PC-3 (cell line): ENCODE measurements around the gene CSF1R.

Source experiments
- EZH2 ChIP-seq: fragments of 300-600 bp; sonication (generic); IDR thresholded peaks from one replicate; pipeline ENCODE4 v1.6.1; 2017; ENCODE audit warnings: antibody characterized with exemption, mild to moderate bottlenecking, low read length; ENCODE audit not compliant: unreplicated experiment
- EZH2phosphoT487 ChIP-seq: fragments of 300-600 bp; sonication (generic); IDR thresholded peaks from 2 replicates; pipeline ENCODE4 v1.6.1; 2018; ENCODE audit warnings: mild to moderate bottlenecking, antibody characterized with exemption, low read length, borderline replicate concordance
- TF ChIP-seq, protein P1 (sequence below): fragments of 300-600 bp; sonication (generic); conservative IDR thresholded peaks from 2 replicates; pipeline ENCODE4 v1.5.1; 2017; ENCODE audit warnings: antibody characterized with exemption, low read depth, mild to moderate bottlenecking, low read length

DNA sequence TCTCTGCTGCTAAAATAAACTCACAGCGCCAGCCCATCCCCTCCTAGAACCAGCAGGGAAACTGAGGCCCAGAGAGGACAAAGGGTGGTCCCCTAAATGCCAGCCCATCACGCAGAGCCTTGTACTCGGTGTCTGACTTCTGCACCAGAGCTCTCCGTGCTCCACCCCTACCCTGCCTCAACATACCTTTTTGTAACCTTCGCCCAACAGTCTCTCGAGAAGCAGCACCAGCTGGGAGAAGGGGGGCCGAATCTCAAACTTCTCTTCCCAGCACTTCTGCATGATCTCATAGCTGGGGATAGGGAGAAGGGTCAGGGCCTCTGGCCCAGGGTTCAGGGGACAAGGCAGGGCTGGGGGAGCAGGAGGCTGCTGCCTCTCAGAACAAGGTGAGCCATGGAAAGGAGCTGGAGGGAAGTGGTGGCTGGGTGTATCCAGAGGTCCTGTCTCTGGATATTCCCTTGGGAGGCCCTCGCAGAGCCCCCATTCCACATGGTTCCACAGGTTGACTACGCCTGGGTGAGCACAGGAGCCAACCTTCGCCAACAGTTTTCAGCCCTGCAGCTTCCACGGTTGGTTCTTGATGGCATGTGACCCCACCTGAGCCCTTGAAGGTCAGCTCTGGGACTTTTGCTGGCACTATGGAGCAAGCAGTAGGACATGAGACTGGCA, 32.3 kb upstream of the CSF1R start:
- TF ChIP-seq, protein P1, sequence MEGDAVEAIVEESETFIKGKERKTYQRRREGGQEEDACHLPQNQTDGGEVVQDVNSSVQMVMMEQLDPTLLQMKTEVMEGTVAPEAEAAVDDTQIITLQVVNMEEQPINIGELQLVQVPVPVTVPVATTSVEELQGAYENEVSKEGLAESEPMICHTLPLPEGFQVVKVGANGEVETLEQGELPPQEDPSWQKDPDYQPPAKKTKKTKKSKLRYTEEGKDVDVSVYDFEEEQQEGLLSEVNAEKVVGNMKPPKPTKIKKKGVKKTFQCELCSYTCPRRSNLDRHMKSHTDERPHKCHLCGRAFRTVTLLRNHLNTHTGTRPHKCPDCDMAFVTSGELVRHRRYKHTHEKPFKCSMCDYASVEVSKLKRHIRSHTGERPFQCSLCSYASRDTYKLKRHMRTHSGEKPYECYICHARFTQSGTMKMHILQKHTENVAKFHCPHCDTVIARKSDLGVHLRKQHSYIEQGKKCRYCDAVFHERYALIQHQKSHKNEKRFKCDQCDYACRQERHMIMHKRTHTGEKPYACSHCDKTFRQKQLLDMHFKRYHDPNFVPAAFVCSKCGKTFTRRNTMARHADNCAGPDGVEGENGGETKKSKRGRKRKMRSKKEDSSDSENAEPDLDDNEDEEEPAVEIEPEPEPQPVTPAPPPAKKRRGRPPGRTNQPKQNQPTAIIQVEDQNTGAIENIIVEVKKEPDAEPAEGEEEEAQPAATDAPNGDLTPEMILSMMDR = no peak
- no peak for TF ChIP-seq EZH2
- no peak for TF ChIP-seq EZH2phosphoT487
